GM12801 (cell line): Measurements from ENCODE around the gene PFDN4.

Experiments used
- TF ChIP-seq, protein P1 (sequence below): IDR thresholded peaks from one replicate; pipeline ENCODE4 v1.5.1; 2011; ENCODE audit warnings: control low read depth; ENCODE audit not compliant: insufficient read length; ENCODE audit errors: extremely low read depth

The PFDN4 gene

GRCh38 chr20:54184904-54185626, 22.8 kb upstream of the PFDN4 start:
- TF ChIP-seq, protein P1, sequence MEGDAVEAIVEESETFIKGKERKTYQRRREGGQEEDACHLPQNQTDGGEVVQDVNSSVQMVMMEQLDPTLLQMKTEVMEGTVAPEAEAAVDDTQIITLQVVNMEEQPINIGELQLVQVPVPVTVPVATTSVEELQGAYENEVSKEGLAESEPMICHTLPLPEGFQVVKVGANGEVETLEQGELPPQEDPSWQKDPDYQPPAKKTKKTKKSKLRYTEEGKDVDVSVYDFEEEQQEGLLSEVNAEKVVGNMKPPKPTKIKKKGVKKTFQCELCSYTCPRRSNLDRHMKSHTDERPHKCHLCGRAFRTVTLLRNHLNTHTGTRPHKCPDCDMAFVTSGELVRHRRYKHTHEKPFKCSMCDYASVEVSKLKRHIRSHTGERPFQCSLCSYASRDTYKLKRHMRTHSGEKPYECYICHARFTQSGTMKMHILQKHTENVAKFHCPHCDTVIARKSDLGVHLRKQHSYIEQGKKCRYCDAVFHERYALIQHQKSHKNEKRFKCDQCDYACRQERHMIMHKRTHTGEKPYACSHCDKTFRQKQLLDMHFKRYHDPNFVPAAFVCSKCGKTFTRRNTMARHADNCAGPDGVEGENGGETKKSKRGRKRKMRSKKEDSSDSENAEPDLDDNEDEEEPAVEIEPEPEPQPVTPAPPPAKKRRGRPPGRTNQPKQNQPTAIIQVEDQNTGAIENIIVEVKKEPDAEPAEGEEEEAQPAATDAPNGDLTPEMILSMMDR, result no peak

GRCh38 chr20:54188132-54188849, 19.6 kb upstream of the PFDN4 start:
- TF ChIP-seq, protein P1, result no peak

- TF ChIP-seq, protein P1, result no peak
Observed at GRCh38 chr20:54189630-54190029, 18.3 kb upstream of the PFDN4 start.

GRCh38 chr20:54190217-54190616, 17.7 kb upstream of the PFDN4 start:
- TF ChIP-seq, protein P1, result no peak

DNA sequence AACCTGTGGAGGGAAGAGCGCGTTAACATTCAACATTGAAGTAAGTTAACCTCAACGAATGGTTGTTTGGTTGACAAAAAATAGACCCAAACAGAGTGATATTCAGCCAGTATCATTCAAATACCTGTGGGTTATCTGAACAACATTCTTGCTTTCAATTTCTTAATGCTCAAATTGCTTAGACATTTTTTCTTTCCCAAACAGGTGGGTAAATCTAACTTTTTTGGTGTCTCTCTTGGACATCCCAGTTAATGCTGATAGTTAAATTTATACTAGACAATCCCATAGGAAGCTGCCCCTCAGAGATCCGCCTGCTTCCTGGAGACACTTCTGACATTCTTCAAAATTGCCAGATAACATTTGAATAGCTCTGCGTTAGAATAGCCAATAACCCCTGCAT, 14.1 kb upstream of the PFDN4 start:
- TF ChIP-seq, protein P1, result no peak

DNA sequence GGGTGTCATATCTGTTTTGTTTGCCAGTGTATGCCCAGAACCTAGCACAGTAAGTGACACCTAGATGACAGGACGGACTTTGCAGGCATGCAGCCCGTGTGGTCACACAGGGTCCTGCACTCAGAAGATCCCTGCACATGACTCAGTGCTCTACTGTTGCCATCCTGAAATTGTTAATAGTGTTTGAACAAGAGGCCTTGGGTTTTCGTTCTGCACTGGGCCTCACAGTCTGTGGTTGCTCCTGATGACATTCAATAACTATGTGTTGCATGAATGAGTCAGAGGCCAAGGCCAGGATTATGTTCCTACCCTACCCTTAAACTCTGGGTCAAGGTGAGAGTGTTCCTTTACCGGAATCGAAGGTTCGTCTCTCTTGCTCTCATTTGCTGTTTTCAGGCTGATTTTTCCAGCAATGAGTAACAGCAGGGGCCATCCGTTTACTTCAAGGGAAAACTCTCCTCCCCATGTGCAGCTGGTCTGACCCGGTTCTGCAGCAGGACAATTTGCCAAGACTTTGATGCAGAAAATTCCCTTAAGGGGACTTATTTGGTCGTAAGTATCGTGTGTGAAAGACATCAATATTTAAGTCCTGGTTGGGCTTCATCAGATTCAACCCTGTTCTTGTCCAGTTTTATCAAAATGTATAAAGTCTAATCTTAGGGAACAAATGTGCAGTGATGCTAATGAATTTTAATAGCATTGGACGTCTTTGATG, 13.0 kb upstream of the PFDN4 start:
- TF ChIP-seq, protein P1, result no peak
